ENCODE measurements around the gene CIAO2B.

CIAO2B gene

DNA sequence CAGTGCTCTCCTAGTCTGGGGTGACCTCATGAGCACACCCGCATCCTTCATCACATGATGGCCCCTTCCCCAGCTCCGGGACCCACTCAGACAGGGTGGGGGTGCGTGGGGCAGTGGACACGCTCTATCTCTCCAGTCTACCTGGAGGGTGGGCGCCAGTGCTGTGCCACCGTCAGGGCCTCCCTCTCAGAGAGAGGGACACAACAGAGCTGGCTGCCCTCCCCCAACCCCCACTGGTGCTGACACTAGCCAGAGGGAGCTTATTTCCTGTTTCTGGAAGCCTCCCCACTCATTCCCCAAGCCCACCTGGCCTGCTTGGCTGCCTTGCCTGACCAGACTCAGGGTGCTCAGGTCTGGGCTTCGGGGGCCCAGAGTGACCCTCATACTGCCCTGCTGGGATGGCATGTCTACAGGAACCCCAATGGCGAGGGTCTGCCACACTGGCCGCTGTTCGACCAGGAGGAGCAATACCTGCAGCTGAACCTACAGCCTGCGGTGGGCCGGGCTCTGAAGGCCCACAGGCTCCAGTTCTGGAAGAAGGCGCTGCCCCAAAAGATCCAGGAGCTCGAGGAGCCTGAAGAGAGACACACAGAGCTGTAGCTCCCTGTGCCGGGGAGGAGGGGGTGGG lies 9.3 kb upstream of the CIAO2B start:
- no peak overlapping the region for H3K4me3 ChIP-seq
- H3K27ac ChIP-seq = no peak overlapping the region

- H3K4me3 ChIP-seq = no peak overlapping the region
- no peak overlapping the region for H3K27ac ChIP-seq
These were observed 8.8 kb upstream of the CIAO2B start for GRCh38 chr16:66942981-66943380.

DNA sequence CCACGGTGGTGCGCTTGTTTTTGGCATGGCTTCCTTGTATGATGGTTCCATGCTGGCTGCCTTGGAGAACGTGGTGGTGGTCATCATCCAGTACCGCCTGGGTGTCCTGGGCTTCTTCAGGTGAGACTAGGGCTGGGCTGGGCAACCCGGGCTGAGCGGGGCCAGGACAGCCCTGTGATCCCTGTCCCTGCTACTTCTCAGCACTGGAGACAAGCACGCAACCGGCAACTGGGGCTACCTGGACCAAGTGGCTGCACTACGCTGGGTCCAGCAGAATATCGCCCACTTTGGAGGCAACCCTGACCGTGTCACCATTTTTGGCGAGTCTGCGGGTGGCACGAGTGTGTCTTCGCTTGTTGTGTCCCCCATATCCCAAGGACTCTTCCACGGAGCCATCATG lies 6.0 kb upstream of the CIAO2B start:
- Histone ChIP-seq H3K27ac (no peak overlapping the region), H3K4me3 (no peak overlapping the region)

GRCh38 chr16:66939366-66939765 lies 5.2 kb upstream of the CIAO2B start:
- no peak overlapping the region for H3K27ac ChIP-seq
- no peak overlapping the region for H3K4me3 ChIP-seq

DNA sequence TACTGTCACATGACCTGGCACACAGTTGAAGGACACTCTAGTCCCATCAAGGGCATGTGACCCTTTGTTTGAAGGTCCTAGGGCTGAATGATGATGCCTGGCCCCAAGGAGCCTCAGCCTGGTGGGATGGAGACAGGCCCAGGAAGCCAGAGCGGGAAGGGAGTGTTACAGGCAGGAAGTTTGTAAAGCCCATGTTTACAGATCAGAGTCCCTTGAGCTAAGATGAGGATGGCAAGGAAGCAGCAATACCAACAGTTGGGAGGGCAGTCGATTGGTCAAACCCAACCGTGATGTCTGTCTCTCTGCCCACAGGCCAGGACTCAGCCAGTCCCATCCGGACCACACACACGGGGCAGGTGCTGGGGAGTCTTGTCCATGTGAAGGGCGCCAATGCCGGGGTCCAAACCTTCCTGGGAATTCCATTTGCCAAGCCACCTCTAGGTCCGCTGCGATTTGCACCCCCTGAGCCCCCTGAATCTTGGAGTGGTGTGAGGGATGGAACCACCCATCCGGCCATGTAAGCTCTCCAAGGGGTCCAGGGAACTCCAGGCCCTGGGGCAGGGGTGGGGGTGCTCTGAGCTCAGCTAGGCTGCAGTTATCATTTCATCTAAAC lies 3.6 kb upstream of the CIAO2B start:
- Histone ChIP-seq H3K27ac (no peak overlapping the region), H3K4me3 (no peak overlapping the region)

- H3K27ac ChIP-seq = peak overlapping the region in 1 of 21 experiments; percentile 98
- H3K4me3 ChIP-seq = no peak overlapping the region
These were observed 2.8 kb upstream of the CIAO2B start for GRCh38 chr16:66936889-66937554.

DNA sequence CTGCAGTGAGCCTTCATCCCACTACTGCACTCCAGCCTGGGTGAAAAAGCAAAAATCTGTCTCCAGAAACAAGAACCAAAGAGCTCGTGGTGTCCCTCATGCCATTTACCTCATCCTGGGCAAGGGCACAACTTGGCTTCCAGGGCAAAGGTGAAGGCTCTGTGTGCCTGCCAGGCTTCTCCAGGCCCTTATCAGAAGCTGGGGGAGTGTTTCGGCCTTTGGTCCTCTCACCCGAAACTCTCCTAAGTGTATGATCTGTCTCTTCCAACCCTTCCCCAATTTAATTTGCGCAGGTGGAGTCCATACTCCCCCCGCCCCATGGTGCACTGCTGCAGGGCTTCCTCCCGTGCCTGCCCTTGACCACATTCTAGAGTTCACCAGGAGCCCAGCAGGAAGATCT lies 2.3 kb upstream of the CIAO2B start:
- peak overlapping the region in 10 of 21 experiments; percentile 86 to 98 (median 96) for H3K27ac ChIP-seq
- H3K4me3 ChIP-seq = peak overlapping the region in 3 of 7 experiments; percentile 79 to 92 (median 87)

- H3K27ac ChIP-seq = peak within 1 kb of the TSS; percentile 73 to 99 (median 96)
- peak within 1 kb of the TSS; percentile 75 to 97 (median 92) for H3K4me3 ChIP-seq
These were observed 1.3 kb upstream of the CIAO2B start, which contains the start of gene CES2 for GRCh38 chr16:66935314-66936011. Gene CES2 (plus strand): TSS chr16:66935516. CDS start chr16:66935636, 120 bp downstream.

DNA sequence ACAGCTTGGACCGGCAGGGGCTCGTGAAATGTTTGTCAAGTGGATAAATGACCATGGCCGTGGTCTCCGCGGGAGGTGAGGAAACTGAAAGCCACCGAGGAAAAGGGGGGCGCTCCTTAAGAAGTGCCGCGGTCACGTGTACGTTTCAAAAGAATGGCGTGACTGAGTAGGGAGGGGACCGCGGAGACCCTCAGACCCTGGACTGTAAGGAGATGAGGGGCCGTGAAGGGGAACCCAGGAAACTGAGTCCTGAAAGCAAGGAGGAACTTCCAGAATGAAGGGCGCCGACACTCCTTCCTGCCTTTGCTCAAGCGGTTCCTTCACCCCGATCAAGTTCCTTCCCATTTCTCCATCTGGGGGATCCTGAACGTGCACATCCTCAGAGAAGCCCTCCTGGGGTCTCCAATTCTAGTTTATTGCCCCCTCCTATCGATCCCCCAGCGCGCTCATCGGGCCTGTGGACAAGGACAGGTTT lies 674 bp upstream of the CIAO2B start:
- H3K27ac ChIP-seq = peak overlapping the region; percentile 73 to 99 (median 96)
- H3K4me3 ChIP-seq = peak overlapping the region; percentile 75 to 97 (median 92)

- Histone ChIP-seq H3K27ac (peak overlapping the region; percentile 73 to 99 (median 96)), H3K4me3 (peak overlapping the region; percentile 75 to 97 (median 92))
These were observed 445 bp downstream of the CIAO2B start for GRCh38 chr16:66933776-66934137.

- no peak overlapping the region for H3K27ac ChIP-seq
- no peak overlapping the region for H3K4me3 ChIP-seq
These were observed 2.1 kb downstream of the CIAO2B start for GRCh38 chr16:66932076-66932475.

- no peak overlapping the region for H3K27ac ChIP-seq
These were observed 2.5 kb downstream of the CIAO2B start for GRCh38 chr16:66931665-66932064.

DNA sequence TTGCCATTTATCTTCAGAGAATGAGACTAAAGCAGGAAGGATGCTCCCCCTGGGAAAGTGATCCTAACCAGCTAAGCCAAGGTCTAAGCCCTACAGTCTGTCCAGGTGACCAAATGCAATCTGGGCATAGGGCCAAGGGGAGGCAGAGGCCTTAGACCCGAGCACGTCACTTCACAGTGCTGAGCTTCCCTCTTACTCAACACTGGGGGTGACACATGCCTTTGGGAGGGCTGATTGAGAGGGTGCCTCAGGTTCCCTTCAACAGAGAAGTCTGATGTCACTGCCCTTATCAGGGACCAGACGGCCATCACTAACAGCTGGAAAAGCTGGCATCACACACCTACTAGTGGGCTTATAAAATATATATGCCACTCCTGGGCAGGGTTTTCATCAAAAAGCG lies 4.0 kb downstream of the CIAO2B start:
- Histone ChIP-seq H3K27ac (no peak overlapping the region), H3K4me3 (no peak overlapping the region)

More at GRCh38 chr16:66931665-66932064, 2.5 kb downstream of the CIAO2B start:
- H3K4me3 ChIP-seq = no peak overlapping the region

GRCh38 chr16:66928702-66929388 lies 5.4 kb downstream of the CIAO2B start:
- peak overlapping the region in 2 of 21 experiments; percentile 29 to 51 for H3K27ac ChIP-seq
- H3K4me3 ChIP-seq = no peak overlapping the region

DNA sequence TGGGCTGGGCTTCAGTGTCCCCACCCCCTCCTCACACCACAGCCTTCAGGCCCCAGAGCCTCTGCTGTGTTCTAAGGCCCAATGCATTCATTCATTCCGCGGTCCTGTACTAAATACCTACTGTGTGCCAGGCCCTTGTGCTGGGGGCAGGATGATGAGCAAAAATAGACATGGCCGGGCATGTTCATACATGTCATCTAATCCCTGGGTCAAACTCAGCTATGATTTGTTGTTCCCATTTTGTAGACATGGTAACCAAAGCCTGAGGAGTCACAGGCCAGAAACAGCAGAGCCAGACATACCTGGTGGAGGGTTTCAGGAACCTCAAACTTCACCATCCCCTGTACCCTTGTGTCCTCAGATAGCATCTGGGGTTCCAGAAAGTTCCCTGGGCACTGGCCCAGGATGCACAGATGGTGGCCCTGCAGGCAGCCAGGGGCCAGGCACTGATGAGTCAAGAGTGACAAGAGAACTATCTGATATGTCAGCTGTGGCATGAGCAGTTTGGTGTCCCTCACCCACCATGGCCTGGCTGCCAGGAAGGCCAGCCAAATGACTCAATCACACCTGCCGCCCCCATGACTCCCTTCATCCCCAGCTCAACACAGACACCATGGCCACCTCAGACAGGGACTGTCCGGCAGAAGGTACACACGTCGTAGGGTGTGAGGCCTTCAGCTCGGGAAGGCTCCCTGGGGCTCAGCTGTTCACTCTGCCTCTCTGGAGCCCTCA lies 6.1 kb downstream of the CIAO2B start:
- H3K27ac ChIP-seq = peak overlapping the region in 4 of 21 experiments; percentile 10 to 51 (median 24)
- H3K4me3 ChIP-seq = no peak overlapping the region

- H3K4me3 ChIP-seq = no peak overlapping the region
- peak overlapping the region in 5 of 21 experiments; percentile 10 to 38 (median 18) for H3K27ac ChIP-seq
These were observed 7.2 kb downstream of the CIAO2B start for GRCh38 chr16:66926961-66927436.

- H3K4me3 ChIP-seq = no peak overlapping the region
- H3K27ac ChIP-seq = peak overlapping the region in 9 of 21 experiments; percentile 10 to 62 (median 23)
These were observed 7.8 kb downstream of the CIAO2B start for GRCh38 chr16:66926171-66926947.

- Histone ChIP-seq H3K4me3 (peak within 1 kb of the TSS; percentile 17 to 38 (median 27)), H3K27ac (peak within 1 kb of the TSS in 9 of 21 experiments; percentile 10 to 62 (median 29))
These were observed 8.8 kb downstream of the CIAO2B start, which contains the start of gene RRAD for GRCh38 chr16:66925322-66925840. Gene RRAD (minus strand): TSS chr16:66925535. CDS start chr16:66925179, 356 bp downstream.

All from skin epidermis (tissue), 12 donors.